Activated T-cell treated with anti-CD3 and anti-CD28 coated beads for 4 hours (primary cell): ENCODE data around the gene VWA8.

ENCODE experiments used
- DNase-seq: peaks from one replicate; pipeline ENCODE4 v3.0.0-alpha.2; 2020

The VWA8 gene

GRCh38 chr13:41722684-41723535 lies 238.0 kb downstream of the VWA8 start:
- DNase-seq = no peak

GRCh38 chr13:41720839-41721561 lies 239.9 kb downstream of the VWA8 start:
- DNase-seq = no peak

- no peak for DNase-seq
These were observed 244.7 kb downstream of the VWA8 start for GRCh38 chr13:41716236-41716635.

GRCh38 chr13:41713405-41713804 lies 247.5 kb downstream of the VWA8 start:
- DNase-seq = no peak

GRCh38 chr13:41710771-41711170 lies 250.1 kb downstream of the VWA8 start:
- no peak for DNase-seq

- no peak for DNase-seq
These were observed 251.4 kb downstream of the VWA8 start for GRCh38 chr13:41709511-41709910.

- DNase-seq = no peak
These were observed 252.2 kb downstream of the VWA8 start for GRCh38 chr13:41708713-41709112.

GRCh38 chr13:41707194-41707821 lies 253.6 kb downstream of the VWA8 start:
- DNase-seq = no peak

- DNase-seq = no peak
These were observed 254.8 kb downstream of the VWA8 start for GRCh38 chr13:41706152-41706551.

GRCh38 chr13:41702540-41702939 lies 258.4 kb downstream of the VWA8 start:
- DNase-seq = no peak

- no peak for DNase-seq
These were observed 259.2 kb downstream of the VWA8 start for GRCh38 chr13:41701676-41702075.

- no peak for DNase-seq
These were observed 260.1 kb downstream of the VWA8 start for GRCh38 chr13:41700790-41701310.

- no peak for DNase-seq
These were observed 261.1 kb downstream of the VWA8 start for GRCh38 chr13:41699759-41700158.

- DNase-seq = no peak
These were observed 263.3 kb downstream of the VWA8 start for GRCh38 chr13:41697578-41697977.

GRCh38 chr13:41696163-41697003 lies 264.5 kb downstream of the VWA8 start:
- DNase-seq = no peak

- DNase-seq = no peak
These were observed 266.2 kb downstream of the VWA8 start for GRCh38 chr13:41694545-41695301.

GRCh38 chr13:41693434-41693833 lies 267.5 kb downstream of the VWA8 start:
- no peak for DNase-seq

GRCh38 chr13:41691274-41691673 lies 269.6 kb downstream of the VWA8 start:
- no peak for DNase-seq

- DNase-seq = no peak
These were observed 278.1 kb downstream of the VWA8 start for GRCh38 chr13:41682766-41683165.

- DNase-seq = no peak
These were observed 278.9 kb downstream of the VWA8 start for GRCh38 chr13:41682001-41682400.

- DNase-seq = no peak
These were observed 279.3 kb downstream of the VWA8 start for GRCh38 chr13:41681587-41681986.

- no peak for DNase-seq
These were observed 280.0 kb downstream of the VWA8 start for GRCh38 chr13:41680900-41681299.
